DMS79 treated with DMSO at 0.1 percent for 48 hours (cell line): Measurements from ENCODE around the gene EFEMP1.
A peak's percentile ranks its signal among the peaks of the same experiment; 100 is the strongest.
"Not testable (repeated sequence)": the region's sequence is repeated elsewhere in the genome, so short reads cannot be mapped to it uniquely, and the experiment has no call there.

ENCODE experiments used
- DNase-seq: peaks from one replicate; lab custom pipeline; 2025; lab: John Stamatoyannopoulos, UW

The EFEMP1 gene

GRCh38 chr2:55865096-55865835 is 58.3 kb downstream of the EFEMP1 start:
- DNase-seq: no peak

GRCh38 chr2:55864351-55865084 is 59.1 kb downstream of the EFEMP1 start:
- no peak for DNase-seq

- DNase-seq: no peak
Measured at GRCh38 chr2:55862673-55863390, 60.8 kb downstream of the EFEMP1 start.

GRCh38 chr2:55862246-55862645 is 61.3 kb downstream of the EFEMP1 start:
- no peak for DNase-seq

- DNase-seq: no peak
Measured at GRCh38 chr2:55861733-55862132, 61.8 kb downstream of the EFEMP1 start.

- DNase-seq: no peak
Measured at GRCh38 chr2:55860832-55861231, 62.8 kb downstream of the EFEMP1 start.

- no peak for DNase-seq
Measured at GRCh38 chr2:55859875-55860274, 63.7 kb downstream of the EFEMP1 start.

- DNase-seq: no peak
Measured at GRCh38 chr2:55857766-55858165, 65.8 kb downstream of the EFEMP1 start.

GRCh38 chr2:55856936-55857335 is 66.6 kb downstream of the EFEMP1 start:
- DNase-seq: no peak

GRCh38 chr2:55848096-55848495 is 75.5 kb downstream of the EFEMP1 start:
- no peak for DNase-seq

- no peak for DNase-seq
Measured at GRCh38 chr2:55846426-55846825, 77.2 kb downstream of the EFEMP1 start.

GRCh38 chr2:55844986-55845385 is 78.6 kb downstream of the EFEMP1 start:
- no peak for DNase-seq

GRCh38 chr2:55843994-55844345 is 79.6 kb downstream of the EFEMP1 start:
- DNase-seq: no peak

- DNase-seq: no peak
Measured at GRCh38 chr2:55843096-55843993, 80.2 kb downstream of the EFEMP1 start.

GRCh38 chr2:55842046-55842445 is 81.5 kb downstream of the EFEMP1 start:
- DNase-seq: no peak

- no peak for DNase-seq
Measured at GRCh38 chr2:55840460-55840859, 83.1 kb downstream of the EFEMP1 start.

- DNase-seq: peak; percentile 96
Measured at GRCh38 chr2:55839182-55839819, 84.3 kb downstream of the EFEMP1 start.

- peak; percentile 80 for DNase-seq
Measured at GRCh38 chr2:55838653-55839052, 84.9 kb downstream of the EFEMP1 start.

- DNase-seq: not testable (repeated sequence)
Measured at GRCh38 chr2:55838117-55838516, 85.5 kb downstream of the EFEMP1 start.

- no peak for DNase-seq
Measured at GRCh38 chr2:55837073-55837472, 86.5 kb downstream of the EFEMP1 start.

GRCh38 chr2:55831671-55832410 is 91.7 kb downstream of the EFEMP1 start:
- not testable (repeated sequence) for DNase-seq
